Measurements from ENCODE around the gene JAML. TPM values are rescaled to one million over a fixed set of nuclear protein-coding genes. Genes with fewer than 3 reads are reported as not detected.

JAML gene
- total RNA-seq, 2 experiments from 2014 or later, result 26.7 to 30.3 TPM

DNA sequence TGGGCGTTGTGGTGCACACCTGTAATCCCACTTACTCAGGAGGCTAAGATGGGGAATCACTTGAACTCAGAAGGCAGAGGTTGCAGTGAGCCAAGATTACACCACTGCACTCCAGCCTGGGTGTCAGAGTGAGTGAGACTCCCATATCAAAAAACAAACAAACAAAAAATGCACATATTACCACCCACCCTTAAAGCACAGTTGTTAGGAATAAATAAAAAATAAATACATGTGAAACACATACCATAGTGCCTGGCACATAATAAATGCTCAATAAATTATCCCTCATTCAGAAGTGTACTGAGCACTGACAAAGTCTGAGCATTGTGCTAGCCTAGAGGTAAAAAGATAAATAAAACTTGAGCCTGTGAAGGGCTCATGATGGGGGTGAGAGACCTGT is 9.0 kb upstream of the JAML start:
- Histone ChIP-seq H3K27me3 (ENCODE audit: control insufficient read depth in 1 of 2, insufficient read depth in 2 of 2, low read length in 2 of 2) (no peaks in the 10 kb centered on the region), H3K9me3 (ENCODE audit: control insufficient read depth in 1 of 2, insufficient read depth in 1 of 2, low read length in 2 of 2) (no peaks in the 10 kb centered on the region), H3K4me3 (ENCODE audit: low read length) (no peak overlapping the region), H3K27ac (ENCODE audit: low read depth in 1 of 2, low read length in 2 of 2) (no peak overlapping the region), H3K36me3 (ENCODE audit: insufficient read depth, low read length) (peaks cover 70% of the 10 kb centered on the region), H3K4me1 (ENCODE audit: insufficient read depth, low read length) (peaks cover 26% of the 10 kb centered on the region)
- Mint-ChIP-seq H3K4me3 (no peak overlapping the region), H3K9me3 (no peaks in the 10 kb centered on the region), H3K36me3 (ENCODE audit: low read depth) (peaks cover 26% of the 10 kb centered on the region), H3K27ac (no peak overlapping the region), H3K4me1 (ENCODE audit: low read depth) (peaks cover 16% of the 10 kb centered on the region), H3K27me3 (no peaks in the 10 kb centered on the region)
- DNase-seq, result no peak
- CTCF ChIA-PET, result interaction anchor here (1.5 kb wide), 1 partner anchor 36 kb away, joined by 3 read pairs; no protein-coding TSS in a partner anchor
- POLR2A ChIA-PET, result no interaction called here
- TF ChIP-seq, protein P1, sequence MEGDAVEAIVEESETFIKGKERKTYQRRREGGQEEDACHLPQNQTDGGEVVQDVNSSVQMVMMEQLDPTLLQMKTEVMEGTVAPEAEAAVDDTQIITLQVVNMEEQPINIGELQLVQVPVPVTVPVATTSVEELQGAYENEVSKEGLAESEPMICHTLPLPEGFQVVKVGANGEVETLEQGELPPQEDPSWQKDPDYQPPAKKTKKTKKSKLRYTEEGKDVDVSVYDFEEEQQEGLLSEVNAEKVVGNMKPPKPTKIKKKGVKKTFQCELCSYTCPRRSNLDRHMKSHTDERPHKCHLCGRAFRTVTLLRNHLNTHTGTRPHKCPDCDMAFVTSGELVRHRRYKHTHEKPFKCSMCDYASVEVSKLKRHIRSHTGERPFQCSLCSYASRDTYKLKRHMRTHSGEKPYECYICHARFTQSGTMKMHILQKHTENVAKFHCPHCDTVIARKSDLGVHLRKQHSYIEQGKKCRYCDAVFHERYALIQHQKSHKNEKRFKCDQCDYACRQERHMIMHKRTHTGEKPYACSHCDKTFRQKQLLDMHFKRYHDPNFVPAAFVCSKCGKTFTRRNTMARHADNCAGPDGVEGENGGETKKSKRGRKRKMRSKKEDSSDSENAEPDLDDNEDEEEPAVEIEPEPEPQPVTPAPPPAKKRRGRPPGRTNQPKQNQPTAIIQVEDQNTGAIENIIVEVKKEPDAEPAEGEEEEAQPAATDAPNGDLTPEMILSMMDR (IDR thresholded peaks at IDR 0.05), result no peak
- ATAC-seq (ENCODE audit: poor library complexity), result no peak
- intact Hi-C loops (cut with DNase I, micrococcal nuclease), result no loop called here

DNA sequence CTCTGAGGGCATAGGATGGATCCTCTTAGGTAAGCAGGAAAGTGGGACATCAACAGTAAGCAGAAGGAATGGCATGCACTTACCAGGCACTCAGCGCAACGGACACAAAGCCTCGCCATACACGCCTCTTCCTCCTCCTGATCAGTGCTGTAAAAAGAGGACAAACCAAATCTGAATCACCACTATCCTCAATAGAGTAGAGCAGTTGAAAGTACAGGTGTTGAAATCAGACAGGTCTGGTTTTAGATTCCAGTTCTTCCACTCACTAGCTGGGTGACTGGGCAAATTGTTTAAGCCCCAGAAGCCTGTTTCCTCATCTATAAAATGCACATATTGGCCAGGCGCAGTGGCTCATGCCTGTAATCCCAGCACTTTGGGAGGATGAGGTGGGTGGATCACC is 8.6 kb upstream of the JAML start:
- no peaks in the 10 kb centered on the region for H3K9me3 Mint-ChIP-seq
- no peaks in the 10 kb centered on the region for H3K27me3 Mint-ChIP-seq
- intact Hi-C loops (cut with DNase I, micrococcal nuclease), result no loop called here
- Histone ChIP-seq H3K36me3 (ENCODE audit: insufficient read depth, low read length) (peaks cover 67% of the 10 kb centered on the region), H3K27ac (ENCODE audit: low read depth in 1 of 2, low read length in 2 of 2) (no peak overlapping the region), H3K4me3 (ENCODE audit: low read length) (no peak overlapping the region), H3K4me1 (ENCODE audit: insufficient read depth, low read length) (peaks cover 26% of the 10 kb centered on the region), H3K9me3 (ENCODE audit: control insufficient read depth in 1 of 2, insufficient read depth in 1 of 2, low read length in 2 of 2) (no peaks in the 10 kb centered on the region), H3K27me3 (ENCODE audit: control insufficient read depth in 1 of 2, insufficient read depth in 2 of 2, low read length in 2 of 2) (no peaks in the 10 kb centered on the region)
- POLR2A ChIA-PET, result no interaction called here
- H3K4me1 Mint-ChIP-seq (ENCODE audit: low read depth), result peaks cover 11% of the 10 kb centered on the region
- ATAC-seq (ENCODE audit: poor library complexity) (no peak), DNase-seq (no peak)
- CTCF ChIA-PET, result interaction anchor here (0.9 to 1.5 kb wide), 3 partner anchors 18 to 35 kb away, joined by 3 read pairs; no protein-coding TSS in a partner anchor
- no peak overlapping the region for H3K27ac Mint-ChIP-seq
- no peak overlapping the region for H3K4me3 Mint-ChIP-seq
- TF ChIP-seq, protein P1 (IDR thresholded peaks at IDR 0.05), result no peak
- H3K36me3 Mint-ChIP-seq (ENCODE audit: low read depth), result peaks cover 24% of the 10 kb centered on the region

DNA sequence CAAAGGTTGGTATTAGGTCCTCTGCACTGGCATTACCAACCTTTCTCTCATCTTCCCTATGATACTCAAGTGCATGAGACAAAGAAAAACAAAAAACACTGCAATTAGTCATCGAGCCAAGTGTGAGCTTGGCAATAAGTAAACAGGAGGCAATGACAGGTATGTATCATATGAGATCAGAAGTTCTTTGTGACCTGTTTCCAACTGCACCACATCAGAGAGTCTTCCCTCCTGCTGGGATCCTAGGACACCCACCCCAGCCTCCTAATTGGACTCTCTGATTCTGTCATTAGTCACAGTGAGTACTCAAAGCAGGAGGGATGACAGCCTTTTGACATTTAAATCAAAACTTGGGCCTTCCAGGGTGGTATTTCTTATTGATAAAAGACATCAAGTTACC is 7.8 kb upstream of the JAML start:
- Mint-ChIP-seq H3K27me3 (no peaks in the 10 kb centered on the region), H3K9me3 (no peaks in the 10 kb centered on the region), H3K36me3 (ENCODE audit: low read depth) (peaks cover 23% of the 10 kb centered on the region), H3K4me3 (no peak overlapping the region), H3K27ac (no peak overlapping the region), H3K4me1 (ENCODE audit: low read depth) (peaks cover 9% of the 10 kb centered on the region)
- Histone ChIP-seq H3K4me3 (ENCODE audit: low read length) (no peak overlapping the region), H3K27me3 (ENCODE audit: control insufficient read depth in 1 of 2, insufficient read depth in 2 of 2, low read length in 2 of 2) (no peaks in the 10 kb centered on the region), H3K36me3 (ENCODE audit: insufficient read depth, low read length) (peaks cover 64% of the 10 kb centered on the region), H3K27ac (ENCODE audit: low read depth in 1 of 2, low read length in 2 of 2) (no peak overlapping the region), H3K9me3 (ENCODE audit: control insufficient read depth in 1 of 2, insufficient read depth in 1 of 2, low read length in 2 of 2) (no peaks in the 10 kb centered on the region), H3K4me1 (ENCODE audit: insufficient read depth, low read length) (peaks cover 29% of the 10 kb centered on the region)
- TF ChIP-seq, protein P1 (IDR thresholded peaks at IDR 0.05), result no peak
- POLR2A ChIA-PET, result no interaction called here
- CTCF ChIA-PET, result interaction anchor here (0.9 to 1.5 kb wide), 3 partner anchors 19 to 34 kb away, joined by 3 read pairs; no protein-coding TSS in a partner anchor
- ATAC-seq (ENCODE audit: poor library complexity), result peak; percentile 16
- intact Hi-C loops (cut with DNase I, micrococcal nuclease), result no loop called here
- DNase-seq, result peak in 2 of 14 experiments; percentile 20 to 63
